GM12878 (cell line): ENCODE measurements around the gene LHFPL2.

Experiments
- CREB1 ChIP-seq: IDR thresholded peaks from 2 replicates; pipeline ENCODE4 v1.6.1; 2012; ENCODE audit warnings: low read depth, mild to moderate bottlenecking, inconsistent platforms
- EP300 ChIP-seq, 2 experiments: fragments of 150-350 bp in 1 of 2; IDR thresholded peaks; 2 replicates each; pipeline ENCODE4 v1.6.1; 2011 to 2012; ENCODE audit warnings: low read depth in 2 of 2, low read length in 2 of 2, borderline replicate concordance in 1 of 2, improper control_type of control experiment in 1 of 2, inconsistent platforms in 1 of 2; ENCODE audit not compliant: control insufficient read depth in 1 of 2
- FOXM1 ChIP-seq: IDR thresholded peaks from 2 replicates; pipeline ENCODE4 v1.6.1; 2012; ENCODE audit warnings: low read depth, mild to moderate bottlenecking, inconsistent platforms, low read length, moderate library complexity
- GABPA ChIP-seq: IDR thresholded peaks from 2 replicates; pipeline ENCODE4 v1.6.1; 2014; ENCODE audit warnings: antibody characterized with exemption, low read depth, mild to moderate bottlenecking, inconsistent platforms
- JUNB ChIP-seq: IDR thresholded peaks from 2 replicates; pipeline ENCODE4 v1.6.1; 2016; ENCODE audit warnings: antibody characterized with exemption, mild to moderate bottlenecking
- KDM1A ChIP-seq: fragments of 200-600 bp; sonication (generic); IDR thresholded peaks from 2 replicates; pipeline ENCODE4 v1.6.1; 2016; ENCODE audit warnings: borderline replicate concordance
- MTA3 ChIP-seq: IDR thresholded peaks from 2 replicates; pipeline ENCODE4 v1.6.1; 2012; ENCODE audit warnings: low read length, inconsistent platforms, borderline replicate concordance
- MYC ChIP-seq: IDR thresholded peaks from 2 replicates; pipeline ENCODE4 v1.6.1; 2011; ENCODE audit warnings: mild to moderate bottlenecking, low read length, moderate library complexity, inconsistent platforms; ENCODE audit not compliant: insufficient read depth, insufficient replicate concordance, insufficient read length, severe bottlenecking
- NFYB ChIP-seq: IDR thresholded peaks from 2 replicates; pipeline ENCODE4 v1.6.1; 2011; ENCODE audit warnings: low read depth, mild to moderate bottlenecking, low read length, improper control_type of control experiment, moderate library complexity; ENCODE audit not compliant: insufficient read depth
- POLR2A ChIP-seq: IDR thresholded peaks from 2 replicates; pipeline ENCODE4 v1.6.1; 2011; ENCODE audit warnings: low read depth, mild to moderate bottlenecking, low read length
- RAD21 ChIP-seq: IDR thresholded peaks from 2 replicates; pipeline ENCODE4 v1.6.1; 2011; ENCODE audit warnings: mild to moderate bottlenecking, low read depth, low read length, moderate library complexity; ENCODE audit not compliant: insufficient read depth
- ZNF24 ChIP-seq: fragments of 450-650 bp; IDR thresholded peaks from 2 replicates; pipeline ENCODE4 v1.6.1; 2017; ENCODE audit warnings: antibody characterized with exemption, mild to moderate bottlenecking
- TF ChIP-seq, protein P1 (sequence below), 3 experiments: IDR thresholded peaks in 2 of 3; conservative IDR thresholded peaks in 1 of 3; 2 replicates each; pipeline ENCODE4 v1.5.1; 2011; ENCODE audit warnings: low read depth in 3 of 3, low read length in 3 of 3, mild to moderate bottlenecking in 3 of 3, control low read depth in 2 of 3, moderate library complexity in 2 of 3, inconsistent platforms in 1 of 3, mixed read lengths in 1 of 3; ENCODE audit not compliant: control insufficient read depth in 2 of 3, insufficient read depth in 1 of 3; ENCODE audit errors: extremely low read depth in 1 of 3
- TF ChIP-seq, protein P2 (sequence below): fragments of 450-650 bp; IDR thresholded peaks from 2 replicates; pipeline ENCODE4 v1.6.1; 2018; ENCODE audit warnings: mild to moderate bottlenecking, low read depth, moderate library complexity; ENCODE audit not compliant: partially characterized antibody

DNA sequence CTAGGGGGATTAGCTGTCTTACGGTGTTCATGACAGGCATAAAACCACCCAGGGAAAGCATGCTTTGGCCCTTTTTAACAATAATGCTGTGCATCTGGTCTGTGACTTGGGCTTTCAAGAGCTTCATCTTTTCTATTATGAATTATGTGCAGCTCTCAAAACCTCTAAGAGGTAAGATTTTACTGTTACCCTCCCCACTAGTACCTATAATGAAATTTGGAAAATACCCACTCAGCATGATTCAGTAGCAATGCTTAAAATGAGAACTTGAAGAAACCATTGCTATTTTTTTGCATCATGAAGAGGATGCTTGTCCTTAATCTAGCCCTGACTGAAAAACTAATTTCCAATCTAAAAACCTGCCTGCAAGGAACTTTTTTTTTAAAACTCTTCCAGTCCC lies 5.8 kb upstream of the LHFPL2 start:
- TF ChIP-seq, protein P1, sequence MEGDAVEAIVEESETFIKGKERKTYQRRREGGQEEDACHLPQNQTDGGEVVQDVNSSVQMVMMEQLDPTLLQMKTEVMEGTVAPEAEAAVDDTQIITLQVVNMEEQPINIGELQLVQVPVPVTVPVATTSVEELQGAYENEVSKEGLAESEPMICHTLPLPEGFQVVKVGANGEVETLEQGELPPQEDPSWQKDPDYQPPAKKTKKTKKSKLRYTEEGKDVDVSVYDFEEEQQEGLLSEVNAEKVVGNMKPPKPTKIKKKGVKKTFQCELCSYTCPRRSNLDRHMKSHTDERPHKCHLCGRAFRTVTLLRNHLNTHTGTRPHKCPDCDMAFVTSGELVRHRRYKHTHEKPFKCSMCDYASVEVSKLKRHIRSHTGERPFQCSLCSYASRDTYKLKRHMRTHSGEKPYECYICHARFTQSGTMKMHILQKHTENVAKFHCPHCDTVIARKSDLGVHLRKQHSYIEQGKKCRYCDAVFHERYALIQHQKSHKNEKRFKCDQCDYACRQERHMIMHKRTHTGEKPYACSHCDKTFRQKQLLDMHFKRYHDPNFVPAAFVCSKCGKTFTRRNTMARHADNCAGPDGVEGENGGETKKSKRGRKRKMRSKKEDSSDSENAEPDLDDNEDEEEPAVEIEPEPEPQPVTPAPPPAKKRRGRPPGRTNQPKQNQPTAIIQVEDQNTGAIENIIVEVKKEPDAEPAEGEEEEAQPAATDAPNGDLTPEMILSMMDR (IDR thresholded peaks at IDR 0.05 in 2 of 3, conservative IDR thresholded peaks at IDR 0.05 in 1 of 3; ENCODE audit: control insufficient read depth in 2 of 3, extremely low read depth in 1 of 3, insufficient read depth in 1 of 3, low read depth in 3 of 3, low read length in 3 of 3), result no peak
- TF ChIP-seq EP300 (IDR thresholded peaks at IDR 0.05; ENCODE audit: borderline replicate concordance in 1 of 2, control insufficient read depth in 1 of 2, low read depth in 2 of 2, low read length in 2 of 2) (no peak), NFYB (no peak), CREB1 (no peak), FOXM1 (no peak), MYC (no peak), KDM1A (no peak), MTA3 (no peak), RAD21 (no peak), POLR2A (no peak), GABPA (no peak), ZNF24 (no peak), JUNB (no peak)
- TF ChIP-seq, protein P2, sequence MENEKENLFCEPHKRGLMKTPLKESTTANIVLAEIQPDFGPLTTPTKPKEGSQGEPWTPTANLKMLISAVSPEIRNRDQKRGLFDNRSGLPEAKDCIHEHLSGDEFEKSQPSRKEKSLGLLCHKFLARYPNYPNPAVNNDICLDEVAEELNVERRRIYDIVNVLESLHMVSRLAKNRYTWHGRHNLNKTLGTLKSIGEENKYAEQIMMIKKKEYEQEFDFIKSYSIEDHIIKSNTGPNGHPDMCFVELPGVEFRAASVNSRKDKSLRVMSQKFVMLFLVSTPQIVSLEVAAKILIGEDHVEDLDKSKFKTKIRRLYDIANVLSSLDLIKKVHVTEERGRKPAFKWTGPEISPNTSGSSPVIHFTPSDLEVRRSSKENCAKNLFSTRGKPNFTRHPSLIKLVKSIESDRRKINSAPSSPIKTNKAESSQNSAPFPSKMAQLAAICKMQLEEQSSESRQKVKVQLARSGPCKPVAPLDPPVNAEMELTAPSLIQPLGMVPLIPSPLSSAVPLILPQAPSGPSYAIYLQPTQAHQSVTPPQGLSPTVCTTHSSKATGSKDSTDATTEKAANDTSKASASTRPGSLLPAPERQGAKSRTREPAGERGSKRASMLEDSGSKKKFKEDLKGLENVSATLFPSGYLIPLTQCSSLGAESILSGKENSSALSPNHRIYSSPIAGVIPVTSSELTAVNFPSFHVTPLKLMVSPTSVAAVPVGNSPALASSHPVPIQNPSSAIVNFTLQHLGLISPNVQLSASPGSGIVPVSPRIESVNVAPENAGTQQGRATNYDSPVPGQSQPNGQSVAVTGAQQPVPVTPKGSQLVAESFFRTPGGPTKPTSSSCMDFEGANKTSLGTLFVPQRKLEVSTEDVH, result no peak
